GM10847 (cell line): ENCODE measurements around the gene ZNF622.

ENCODE experiments used
- POLR2A ChIP-seq: IDR thresholded peaks from 2 replicates; pipeline ENCODE4 v1.6.1; 2011; ENCODE audit not compliant: insufficient read length; ENCODE audit errors: extremely low read depth

ZNF622 gene

DNA sequence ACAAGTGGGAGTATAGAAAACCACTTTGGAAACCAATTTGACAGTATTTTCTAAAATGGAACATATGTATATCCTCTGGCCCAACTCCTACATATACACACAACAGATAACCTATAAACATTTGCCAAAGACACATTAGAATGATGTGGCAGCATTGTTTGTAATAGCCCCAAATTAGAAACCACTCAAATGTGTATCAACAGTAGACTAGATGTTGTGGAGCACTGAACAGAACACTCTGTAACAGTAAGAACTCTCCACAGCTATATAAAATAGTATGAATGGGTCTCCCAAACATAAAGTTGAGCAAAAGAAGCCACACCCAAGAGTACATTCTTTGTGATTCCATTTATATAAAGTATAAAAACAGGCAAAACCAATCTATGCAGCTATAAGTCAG, 6.1 kb downstream of the ZNF622 start:
- TF ChIP-seq POLR2A = no peak

- TF ChIP-seq POLR2A = no peak
Measured at GRCh38 chr5:16457853-16458252, 7.7 kb downstream of the ZNF622 start.

GRCh38 chr5:16457451-16457850, 8.1 kb downstream of the ZNF622 start:
- no peak for TF ChIP-seq POLR2A

- TF ChIP-seq POLR2A = no peak
Measured at GRCh38 chr5:16456103-16456832, 9.3 kb downstream of the ZNF622 start.

- TF ChIP-seq POLR2A = no peak
Measured at GRCh38 chr5:16455668-16456067, 9.9 kb downstream of the ZNF622 start.

GRCh38 chr5:16454686-16455085, 10.9 kb downstream of the ZNF622 start:
- TF ChIP-seq POLR2A = no peak

GRCh38 chr5:16453609-16454008, 12.0 kb downstream of the ZNF622 start:
- no peak for TF ChIP-seq POLR2A

GRCh38 chr5:16450163-16450562, 15.4 kb downstream of the ZNF622 start:
- no peak for TF ChIP-seq POLR2A

DNA sequence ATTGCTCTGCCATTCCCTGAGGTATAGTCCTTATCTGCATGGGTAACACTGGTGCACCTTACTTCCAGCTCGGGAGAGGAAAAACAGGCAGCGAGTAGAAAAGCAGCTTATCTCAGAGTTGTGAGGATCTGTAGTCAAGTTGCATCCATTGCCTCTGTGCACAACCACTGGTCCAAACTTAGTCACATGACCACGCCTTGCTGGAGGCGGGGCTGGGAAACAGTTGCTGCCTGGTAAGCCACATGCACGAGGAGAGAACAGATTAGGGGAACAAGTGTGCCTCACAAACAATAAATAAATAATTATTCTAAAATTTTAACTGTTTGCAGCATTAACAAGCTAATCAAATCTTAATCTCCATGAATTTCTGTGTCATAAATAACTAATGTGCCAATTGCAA, 18.6 kb downstream of the ZNF622 start:
- TF ChIP-seq POLR2A = no peak

DNA sequence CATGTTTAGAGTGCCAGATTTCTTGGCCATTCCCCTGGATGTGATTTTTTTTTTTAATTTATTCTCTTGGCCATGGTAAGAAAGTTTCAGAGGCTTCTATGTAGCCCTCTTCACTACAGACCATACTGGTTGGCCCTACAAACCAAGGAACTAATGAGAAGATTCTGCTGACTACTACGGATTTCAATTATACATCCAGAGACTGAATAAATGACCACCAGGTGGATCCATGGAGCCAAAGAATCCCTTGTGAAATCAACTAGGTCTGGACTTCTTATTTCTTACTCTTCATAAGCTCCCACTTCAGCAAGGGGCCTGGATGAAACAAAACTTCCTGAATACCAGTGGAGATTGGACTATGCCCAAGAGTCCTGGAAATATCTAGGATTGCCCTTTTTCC, 27.6 kb downstream of the ZNF622 start:
- TF ChIP-seq POLR2A = no peak

DNA sequence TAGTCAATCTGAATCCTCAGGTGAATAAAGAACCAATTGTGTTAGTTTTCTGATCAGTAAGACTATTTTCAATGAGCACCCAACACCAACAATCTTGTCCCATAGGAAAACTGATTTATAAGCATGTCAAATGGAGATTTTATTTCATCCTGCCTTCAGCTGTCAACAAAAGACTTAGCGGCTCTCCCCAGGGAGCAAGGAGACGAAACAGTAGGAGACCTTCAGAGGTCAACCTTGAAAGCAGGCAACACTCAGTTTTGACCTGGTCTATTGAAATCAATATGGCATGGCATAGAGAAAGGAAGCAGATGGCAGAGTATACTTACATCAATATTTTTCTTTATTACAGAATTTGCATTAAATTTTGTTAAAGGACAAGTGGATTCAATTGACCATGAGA, 34.1 kb downstream of the ZNF622 start:
- TF ChIP-seq POLR2A = no peak

GRCh38 chr5:16430349-16431089, 35.1 kb downstream of the ZNF622 start:
- no peak for TF ChIP-seq POLR2A

- no peak for TF ChIP-seq POLR2A
Measured at GRCh38 chr5:16428359-16428758, 37.2 kb downstream of the ZNF622 start.

GRCh38 chr5:16427587-16427986, 38.0 kb downstream of the ZNF622 start:
- TF ChIP-seq POLR2A = no peak

DNA sequence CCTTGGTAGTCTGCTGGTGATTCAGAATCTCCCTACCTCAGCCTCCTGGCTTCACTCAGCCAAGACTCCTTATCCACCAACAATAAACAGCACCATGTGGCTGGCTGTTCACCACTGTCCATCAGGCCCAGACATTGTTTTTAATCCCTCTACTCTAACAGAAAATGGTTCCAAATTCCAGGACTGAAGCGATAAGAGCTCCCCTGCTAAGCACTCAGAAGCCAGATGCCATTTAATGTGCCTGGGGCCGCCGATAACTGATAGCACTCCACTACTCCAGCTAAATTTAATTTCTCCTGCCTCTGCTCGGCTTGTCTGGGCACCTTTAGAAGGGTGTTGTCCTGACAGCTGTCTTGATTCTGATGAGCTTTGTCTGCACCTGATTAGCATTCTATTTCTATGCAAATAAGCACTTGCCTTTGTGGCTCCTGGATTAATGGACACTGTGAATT, 47.1 kb downstream of the ZNF622 start:
- no peak for TF ChIP-seq POLR2A

GRCh38 chr5:16417398-16418074, 48.1 kb downstream of the ZNF622 start:
- no peak for TF ChIP-seq POLR2A

DNA sequence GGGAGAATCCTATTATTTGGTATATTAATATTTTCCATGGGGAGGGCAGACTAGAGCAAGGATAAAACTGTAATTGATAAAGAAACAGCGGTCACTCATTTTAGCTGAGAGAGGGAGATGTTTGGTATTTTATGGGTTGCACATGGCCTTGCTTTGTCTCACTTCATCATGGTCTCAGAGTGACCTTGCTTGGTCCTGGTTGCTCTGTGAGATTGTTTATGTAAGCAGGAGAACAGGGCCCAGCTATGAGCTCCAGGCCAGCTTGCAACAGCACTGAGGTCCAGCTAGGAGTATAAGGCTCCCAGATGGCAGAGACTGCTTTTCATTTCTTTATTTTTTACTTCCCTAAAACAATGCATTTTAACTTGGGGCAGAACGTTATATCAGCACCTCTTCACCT, 50.7 kb downstream of the ZNF622 start:
- TF ChIP-seq POLR2A = no peak
